A549 (cell line): ENCODE results near the gene MAPK12. TPM values are rescaled to one million over a fixed set of nuclear protein-coding genes. Genes with fewer than 3 reads are reported as not detected.
A peak's percentile ranks its signal among the peaks of the same experiment; 100 is the strongest.

ENCODE experiments used
- ATAC-seq, 2 experiments: fragments of 200-7000 bp in 1 of 2; fragments of >200 bp in 1 of 2; cut with Nextera tagmentation in 1 of 2; cut with Tn5 transposase in 1 of 2; 3 replicates each; pipeline versions ENCODE4 v1.8.0 to v1.9.1; 2018 to 2020; ENCODE audit warnings: mild to moderate bottlenecking in 1 of 2, moderate library complexity in 1 of 2
- CTCF ChIA-PET: fragments of 300-600 bp; sonication (Branson Sonifier 250); formaldehyde crosslinking; extraction: SDS; loops from one replicate; lab custom pipeline; 2021; ENCODE audit warnings: antibody characterized with exemption, inconsistent platforms; lab: Yijun Ruan, JAX
- POLR2A ChIA-PET: fragments of 350-600 bp; formaldehyde crosslinking; extraction: SDS; loops from one replicate; lab custom pipeline; 2021; ENCODE audit warnings: antibody characterized with exemption, inconsistent platforms; lab: Yijun Ruan, JAX
- DNase-seq, 2 experiments: peaks; one replicate each; pipeline versions ENCODE4 v3.0.0 to v3.0.0-alpha.2; 2011 to 2016; ENCODE audit warnings: low read depth in 1 of 2, low spot score in 1 of 2
- FAIRE-seq: peaks from 2 replicates; lab custom pipeline; 2011; peaks lifted over from hg19 to GRCh38; lab: Jason Lieb, UNC
- H3K27ac ChIP-seq, 2 experiments: fragments of >200 bp; sonication (Bioruptor Twin); formaldehyde crosslinking; 3 replicates each; pipeline ENCODE4 v1.5.1; 2016 to 2017
- H3K4me1 ChIP-seq: fragments of >200 bp; sonication (Bioruptor Twin); formaldehyde crosslinking; 3 replicates; pipeline ENCODE4 v1.6.1; 2016
- H3K4me2 ChIP-seq: fragments of >200 bp; sonication (Bioruptor Twin); formaldehyde crosslinking; 3 replicates; pipeline ENCODE4 v1.6.1; 2016
- H3K4me3 ChIP-seq: fragments of >200 bp; sonication (Bioruptor Twin); formaldehyde crosslinking; 3 replicates; pipeline ENCODE4 v1.5.1; 2016
- H3K9me3 ChIP-seq: fragments of >200 bp; sonication (Bioruptor Twin); formaldehyde crosslinking; 3 replicates; pipeline ENCODE4 v1.6.1; 2016
- BHLHE40 ChIP-seq: IDR thresholded peaks from 2 replicates; pipeline ENCODE4 v1.6.1; 2012; ENCODE audit warnings: low read depth, low read length, inconsistent platforms
- CHD2 ChIP-seq: fragments of 150-350 bp; IDR thresholded peaks from 2 replicates; pipeline ENCODE4 v1.6.1; 2014; ENCODE audit warnings: low read length; ENCODE audit not compliant: partially characterized antibody
- CTCF ChIP-seq: fragments of >200 bp; sonication (Bioruptor Twin); formaldehyde crosslinking; IDR thresholded peaks from 3 replicates; pipeline ENCODE4 v1.5.1; 2016
- EHMT2 ChIP-seq: fragments of 200-600 bp; sonication (generic); IDR thresholded peaks from 2 replicates; pipeline ENCODE4 v1.6.1; 2016; ENCODE audit warnings: antibody characterized with exemption, low read depth, mild to moderate bottlenecking, moderate library complexity
- ESRRA ChIP-seq: fragments of 150-350 bp; IDR thresholded peaks from 2 replicates; pipeline ENCODE4 v1.6.1; 2014; ENCODE audit warnings: mild to moderate bottlenecking, low read length, borderline replicate concordance
- GATA3 ChIP-seq: IDR thresholded peaks from 2 replicates; pipeline ENCODE4 v1.6.1; 2012; ENCODE audit warnings: borderline replicate concordance
- HDAC2 ChIP-seq: fragments of 200-600 bp; sonication (generic); IDR thresholded peaks from 2 replicates; pipeline ENCODE4 v1.6.1; 2016
- HEYL ChIP-seq: fragments of 250-450 bp; sonication (Bioruptor Pico); IDR thresholded peaks from 2 replicates; pipeline ENCODE4 v1.8.0; 2021; ENCODE audit warnings: mild to moderate bottlenecking, moderate library complexity
- HOXA7 ChIP-seq: fragments of 250-450 bp; sonication (Bioruptor Pico); IDR thresholded peaks from 2 replicates; pipeline ENCODE4 v1.5.0; 2020; ENCODE audit warnings: mild to moderate bottlenecking, moderate library complexity
- JUN ChIP-seq, 2 experiments: fragments of >200 bp; sonication (Bioruptor Twin); formaldehyde crosslinking; IDR thresholded peaks; 2 replicates in 1 of 2; 3 replicates in 1 of 2; pipeline ENCODE4 v1.6.1; 2016 to 2017
- KDM1A ChIP-seq: fragments of 200-600 bp; sonication (generic); IDR thresholded peaks from 2 replicates; pipeline ENCODE4 v1.6.1; 2016; ENCODE audit warnings: low read depth, mild to moderate bottlenecking
- KDM5A ChIP-seq: fragments of 200-600 bp; sonication (generic); IDR thresholded peaks from 2 replicates; pipeline ENCODE4 v1.6.1; 2016; ENCODE audit warnings: antibody characterized with exemption, mild to moderate bottlenecking
- MAFK ChIP-seq: fragments of 450-650 bp; IDR thresholded peaks from 2 replicates; pipeline ENCODE4 v1.6.1; 2014; ENCODE audit not compliant: partially characterized antibody
- MAX ChIP-seq: IDR thresholded peaks from 2 replicates; pipeline ENCODE4 v1.6.1; 2012
- MAZ ChIP-seq: fragments of 150-350 bp; IDR thresholded peaks from 2 replicates; pipeline ENCODE4 v1.6.1; 2014; ENCODE audit warnings: antibody characterized with exemption, low read depth, low read length, borderline replicate concordance
- NR3C1 ChIP-seq: fragments of >200 bp; sonication (Bioruptor Twin); formaldehyde crosslinking; IDR thresholded peaks from 3 replicates; pipeline ENCODE4 v1.6.1; 2017
- RAD21 ChIP-seq, 2 experiments: fragments of >200 bp in 1 of 2; sonication (Bioruptor Twin) in 1 of 2; formaldehyde crosslinking in 1 of 2; IDR thresholded peaks in 1 of 2; conservative IDR thresholded peaks in 1 of 2; 2 replicates in 1 of 2; 3 replicates in 1 of 2; pipeline ENCODE4 v1.6.1; 2012 to 2018; ENCODE audit warnings: inconsistent platforms in 1 of 2
- RARB ChIP-seq: fragments of 250-450 bp; sonication (Bioruptor Pico); IDR thresholded peaks from 2 replicates; pipeline ENCODE4 v1.8.0; 2021; ENCODE audit warnings: mild to moderate bottlenecking, moderate library complexity
- RCOR1 ChIP-seq: fragments of 150-350 bp; IDR thresholded peaks from 2 replicates; pipeline ENCODE4 v1.6.1; 2014; ENCODE audit warnings: antibody characterized with exemption, low read length, low read depth
- RNF2 ChIP-seq: fragments of 200-600 bp; sonication (generic); IDR thresholded peaks from 2 replicates; pipeline ENCODE4 v1.6.1; 2016; ENCODE audit warnings: low read depth, mild to moderate bottlenecking, antibody characterized with exemption, moderate library complexity, borderline replicate concordance
- TFCP2L1 ChIP-seq: fragments of 250-450 bp; sonication (Bioruptor Pico); IDR thresholded peaks from 2 replicates; pipeline ENCODE4 v1.5.0; 2021; ENCODE audit warnings: mild to moderate bottlenecking
- ZNF302 ChIP-seq: fragments of 250-450 bp; sonication (Bioruptor Pico); IDR thresholded peaks from 2 replicates; pipeline ENCODE4 v1.9.0; 2021; ENCODE audit warnings: inconsistent platforms, mild to moderate bottlenecking, moderate library complexity
- ZSCAN20 ChIP-seq: fragments of 250-450 bp; sonication (Bioruptor Pico); IDR thresholded peaks from 2 replicates; pipeline ENCODE4 v1.8.0; 2022; ENCODE audit warnings: mild to moderate bottlenecking, moderate library complexity
- WGBS: methylation state at CpG from one replicate; pipeline ENCODE4 v1.1.6; 2017; ENCODE audit errors: missing lambda C conversion rate; 5-methylcytosine and 5-hydroxymethylcytosine counted together
- polyA plus RNA-seq, 4 experiments: library from polyadenylated mRNA; depleted of rRNA in 3 of 4; stranded (reverse); fragments of >200 nt; fragmentation: RNase III in 1 of 4; extraction: RNeasy Plus Mini Kit Qiagen cat#74134 plus additional on column Dnase treatment in 1 of 4; gene quantifications; 2 replicates in 3 of 4; 3 replicates in 1 of 4; pipeline ENCODE4 v1.2.3, GENCODE V29; 2011 to 2017
- TF ChIP-seq, protein P1 (sequence below): fragments of >200 bp; sonication (Bioruptor Twin); formaldehyde crosslinking; IDR thresholded peaks from 2 replicates; pipeline ENCODE4 v1.6.1; 2016
- TF ChIP-seq, protein P2 (sequence below): fragments of 150-350 bp; IDR thresholded peaks from 2 replicates; pipeline ENCODE4 v1.6.1; 2014; ENCODE audit warnings: low read depth, mild to moderate bottlenecking, low read length
- TF ChIP-seq, protein P3 (sequence below): IDR thresholded peaks from 2 replicates; pipeline ENCODE4 v1.6.1; 2012

MAPK12 gene
- polyA plus RNA-seq, 2 of the 4 experiments (the other 2 are of a cell fraction), result 12.5 to 25.8 TPM

- Histone ChIP-seq H3K9me3 (no peaks in the 10 kb centered on the region), H3K4me2 (no peak overlapping the region), H3K4me3 (no peak overlapping the region), H3K27ac (no peak overlapping the region), H3K4me1 (peaks cover 14% of the 10 kb centered on the region; the same call in 2 of the 3 replicates)
- TF ChIP-seq TFCP2L1 (CRISPR knock-in tag), result no peak
- no peak for FAIRE-seq
- POLR2A ChIA-PET, result no interaction called here
- 86% methylated on average over 8 of the region's 9 CpGs for WGBS
- CTCF ChIA-PET, result interaction anchor here (2.4 to 3.2 kb wide), 2 partner anchors 11 to 91 kb away, joined by 10 to 29 read pairs; no protein-coding TSS in a partner anchor
- ATAC-seq, result no peak
- DNase-seq, result no peak
Observed at GRCh38 chr22:50238755-50239154, 22.7 kb downstream of the MAPK12 start.

DNA sequence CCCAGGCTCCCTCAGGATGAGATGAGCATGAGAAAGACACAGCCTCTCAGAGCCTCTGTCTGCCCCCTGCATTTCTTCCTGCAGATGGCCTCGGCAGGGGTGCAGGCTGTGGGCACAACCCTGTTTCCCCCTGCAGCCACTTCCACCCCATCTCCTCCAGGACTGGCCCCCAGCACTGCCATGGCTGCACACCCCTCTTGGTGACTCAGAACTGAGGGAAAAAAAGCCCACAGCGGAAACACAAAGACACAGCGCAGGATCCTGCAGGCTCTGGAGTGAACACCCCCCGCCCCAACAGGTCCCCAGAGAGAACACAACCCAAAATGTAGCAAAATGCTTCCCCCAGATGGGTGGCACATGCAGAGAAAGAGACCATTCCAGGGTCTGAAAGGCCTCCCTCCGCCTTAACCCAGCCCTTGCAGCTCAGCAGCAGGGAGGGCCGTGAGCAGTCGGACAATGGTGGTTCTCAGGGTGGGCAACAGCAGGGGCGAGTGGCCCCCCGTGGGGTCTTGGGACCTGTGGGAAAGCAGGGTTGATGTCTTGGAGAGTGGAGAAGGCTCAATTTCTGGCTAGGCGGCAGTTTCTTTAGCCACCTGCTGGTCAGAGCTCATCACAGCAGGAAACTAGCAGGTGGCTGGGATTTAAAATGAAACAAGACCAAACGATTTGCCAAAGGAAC, 24.6 kb downstream of the MAPK12 start:
- ChIA-PET POLR2A (no interaction called here), CTCF (interaction anchor here (0.5 to 2.7 kb wide), 11 partner anchors 9 to 306 kb away, joined by 3 to 25 read pairs (median 4); partner anchors contain the start of gene HDAC10)
- TF ChIP-seq ZSCAN20 (CRISPR knock-in tag) (no peak), ESRRA (no peak), KDM5A (no peak), HDAC2 (no peak), RAD21 (conservative IDR thresholded peaks at IDR 0.05 in 1 of 2, IDR thresholded peaks at IDR 0.05 in 1 of 2) (peak; percentile 24 to 27; a peak in 1 of 5 replicates), KDM1A (no peak), TFCP2L1 (CRISPR knock-in tag) (no peak), CTCF (peak; percentile 36; the same call in 2 of the 3 replicates), BHLHE40 (no peak), MAZ (no peak), EHMT2 (no peak), MAFK (peak; percentile 37)
- TF ChIP-seq, protein P1, sequence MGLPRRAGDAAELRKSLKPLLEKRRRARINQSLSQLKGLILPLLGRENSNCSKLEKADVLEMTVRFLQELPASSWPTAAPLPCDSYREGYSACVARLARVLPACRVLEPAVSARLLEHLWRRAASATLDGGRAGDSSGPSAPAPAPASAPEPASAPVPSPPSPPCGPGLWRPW, result no peak
- TF ChIP-seq, protein P2, sequence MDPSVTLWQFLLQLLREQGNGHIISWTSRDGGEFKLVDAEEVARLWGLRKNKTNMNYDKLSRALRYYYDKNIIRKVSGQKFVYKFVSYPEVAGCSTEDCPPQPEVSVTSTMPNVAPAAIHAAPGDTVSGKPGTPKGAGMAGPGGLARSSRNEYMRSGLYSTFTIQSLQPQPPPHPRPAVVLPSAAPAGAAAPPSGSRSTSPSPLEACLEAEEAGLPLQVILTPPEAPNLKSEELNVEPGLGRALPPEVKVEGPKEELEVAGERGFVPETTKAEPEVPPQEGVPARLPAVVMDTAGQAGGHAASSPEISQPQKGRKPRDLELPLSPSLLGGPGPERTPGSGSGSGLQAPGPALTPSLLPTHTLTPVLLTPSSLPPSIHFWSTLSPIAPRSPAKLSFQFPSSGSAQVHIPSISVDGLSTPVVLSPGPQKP, result no peak
- Histone ChIP-seq H3K27ac (no peak overlapping the region), H3K9me3 (no peaks in the 10 kb centered on the region), H3K4me1 (peaks cover 7% of the 10 kb centered on the region; the same call in 2 of the 3 replicates), H3K4me3 (no peak overlapping the region), H3K4me2 (no peak overlapping the region)
- FAIRE-seq (no peak), DNase-seq (peak; percentile 25 to 36), ATAC-seq (peak; percentile 69 to 70; a peak in 4 of 6 replicates)
- WGBS, result 59% methylated on average over 11 of the region's 11 CpGs

DNA sequence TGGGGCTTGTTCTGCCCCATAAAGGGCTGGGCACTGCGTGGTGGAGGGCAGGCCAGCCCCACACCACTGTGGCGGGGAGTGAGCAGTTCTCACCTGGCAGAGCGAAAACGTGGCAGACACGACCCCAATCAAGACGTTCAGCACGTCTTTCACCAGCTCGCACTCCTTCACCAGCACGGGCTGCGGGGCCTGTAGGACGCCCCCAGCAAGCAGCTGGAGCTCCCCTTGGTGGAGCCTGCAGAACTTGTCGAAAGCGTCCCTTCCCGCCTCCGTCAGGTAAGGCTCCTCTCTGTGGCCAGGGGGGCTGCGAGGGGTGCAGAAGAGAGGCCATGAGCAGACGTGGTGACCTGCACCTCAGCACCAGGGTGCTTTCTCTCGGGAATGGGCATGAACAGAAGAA, 28.3 kb downstream of the MAPK12 start:
- CTCF ChIA-PET, result interaction anchor here (1.1 to 3.9 kb wide), 3 partner anchors 8 to 112 kb away, joined by 3 to 19 read pairs (median 4); no protein-coding TSS in a partner anchor

More for the DNA sequence above, 28.3 kb downstream of the MAPK12 start:
- no peak overlapping the region for H3K4me2 ChIP-seq
- H3K27ac ChIP-seq, result no peak overlapping the region
- ATAC-seq (no peak), FAIRE-seq (no peak)
- no peaks in the 10 kb centered on the region for H3K9me3 ChIP-seq
- POLR2A ChIA-PET, result no interaction called here
- TF ChIP-seq GATA3 (no peak), EHMT2 (no peak), RNF2 (no peak), RCOR1 (no peak), JUN (IDR thresholded peaks at IDR 0.05) (no peak), NR3C1 (no peak), CHD2 (no peak), RARB (CRISPR knock-in tag) (no peak), HEYL (CRISPR knock-in tag) (no peak), ZNF302 (CRISPR knock-in tag) (no peak), HOXA7 (CRISPR knock-in tag) (no peak), MAX (no peak), RAD21 (conservative IDR thresholded peaks at IDR 0.05 in 1 of 2, IDR thresholded peaks at IDR 0.05 in 1 of 2) (no peak)
- TF ChIP-seq, protein P3, sequence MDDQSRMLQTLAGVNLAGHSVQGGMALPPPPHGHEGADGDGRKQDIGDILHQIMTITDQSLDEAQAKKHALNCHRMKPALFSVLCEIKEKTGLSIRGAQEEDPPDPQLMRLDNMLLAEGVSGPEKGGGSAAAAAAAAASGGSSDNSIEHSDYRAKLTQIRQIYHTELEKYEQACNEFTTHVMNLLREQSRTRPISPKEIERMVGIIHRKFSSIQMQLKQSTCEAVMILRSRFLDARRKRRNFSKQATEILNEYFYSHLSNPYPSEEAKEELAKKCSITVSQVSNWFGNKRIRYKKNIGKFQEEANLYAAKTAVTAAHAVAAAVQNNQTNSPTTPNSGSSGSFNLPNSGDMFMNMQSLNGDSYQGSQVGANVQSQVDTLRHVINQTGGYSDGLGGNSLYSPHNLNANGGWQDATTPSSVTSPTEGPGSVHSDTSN, result no peak
- TF ChIP-seq, all 56 proteins: peak for 0
- H3K4me1 ChIP-seq, result no peaks in the 10 kb centered on the region
- DNase-seq, result no peak
- WGBS, result 92% methylated on average over 5 of the region's 18 CpGs
- H3K4me3 ChIP-seq, result no peak overlapping the region
